Measurements from ENCODE around the gene BICC1. TPM values are rescaled to one million over a fixed set of nuclear protein-coding genes. Genes with fewer than 3 reads are reported as not detected.

The BICC1 gene
- total and polyA plus RNA-seq, 2 donors (not counting 1 experiment from before 2014, with no cell fraction given) = not detected

DNA sequence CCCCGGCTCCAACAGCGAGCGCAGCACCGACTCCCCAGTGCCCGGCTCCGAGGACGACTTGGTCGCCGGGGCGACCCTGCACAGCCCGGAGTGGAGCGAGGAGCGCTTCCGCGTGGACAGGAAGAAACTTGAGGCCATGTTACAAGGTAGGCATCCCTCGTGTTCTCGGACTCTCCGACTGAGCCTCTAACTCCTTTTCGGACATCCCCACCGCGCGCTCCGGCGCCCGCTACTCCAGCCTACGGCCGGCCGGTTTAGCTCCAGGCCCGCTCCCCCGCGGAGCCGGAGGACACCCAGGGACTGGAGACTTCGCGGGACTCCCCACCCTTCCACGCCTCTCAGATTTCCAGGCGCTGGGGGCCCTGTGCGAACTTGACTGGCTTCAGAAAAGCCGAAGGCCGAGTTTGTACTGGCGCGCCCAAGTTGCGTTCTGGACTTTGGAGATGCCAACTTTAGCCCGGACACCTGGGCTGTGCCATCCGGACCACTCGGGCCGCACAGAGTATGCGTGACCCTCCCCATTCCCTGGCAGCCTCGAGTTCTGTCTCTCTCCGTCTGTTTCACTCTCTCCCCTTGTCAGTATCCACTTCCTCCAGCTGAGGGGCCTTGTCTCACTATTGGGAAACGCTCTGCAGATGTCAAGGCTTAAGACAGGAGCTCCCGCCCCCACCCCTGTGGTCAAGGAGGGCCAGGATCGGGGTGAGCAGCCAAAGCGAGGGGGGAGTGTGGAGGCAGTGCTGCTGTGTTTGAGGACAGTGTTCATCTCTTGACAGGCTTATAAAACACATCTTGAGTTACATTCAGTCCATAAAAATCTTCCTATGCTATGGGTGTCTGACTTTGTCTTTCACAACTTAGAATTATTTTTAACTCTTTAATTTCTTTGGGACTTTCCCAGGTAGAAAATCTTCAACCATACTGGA lies 777 bp downstream of the BICC1 start:
- Mint-ChIP-seq H3K4me1 (peaks cover 13% of the 10 kb centered on the region), H3K9me3 (ENCODE audit: insufficient read depth) (no peaks in the 10 kb centered on the region), H3K4me3 (peak overlapping the region; percentile 76), H3K27me3 (peaks cover 41% of the 10 kb centered on the region), H3K27ac (no peak overlapping the region)
- no peaks in the 10 kb centered on the region for H3K9me3 ChIP-seq (ENCODE audit: control extremely low read depth in 1 of 3, control insufficient read depth in 2 of 3, insufficient read depth in 1 of 3, low read length in 2 of 3)
- peak overlapping the region; percentile 72 for H3K4me2 ChIP-seq (replicated peaks; ENCODE audit: low read depth, low read length, poor library complexity, severe bottlenecking)
- H2AFZ ChIP-seq (ENCODE audit: insufficient read depth, low read depth, low read length, poor library complexity, severe bottlenecking) = peak overlapping the region; percentile 51
- CTCF ChIA-PET = interaction anchor here (1.3 kb wide), 1 partner anchor 17 kb away, joined by 3 read pairs; no protein-coding TSS in a partner anchor
- TF ChIP-seq, protein P1, sequence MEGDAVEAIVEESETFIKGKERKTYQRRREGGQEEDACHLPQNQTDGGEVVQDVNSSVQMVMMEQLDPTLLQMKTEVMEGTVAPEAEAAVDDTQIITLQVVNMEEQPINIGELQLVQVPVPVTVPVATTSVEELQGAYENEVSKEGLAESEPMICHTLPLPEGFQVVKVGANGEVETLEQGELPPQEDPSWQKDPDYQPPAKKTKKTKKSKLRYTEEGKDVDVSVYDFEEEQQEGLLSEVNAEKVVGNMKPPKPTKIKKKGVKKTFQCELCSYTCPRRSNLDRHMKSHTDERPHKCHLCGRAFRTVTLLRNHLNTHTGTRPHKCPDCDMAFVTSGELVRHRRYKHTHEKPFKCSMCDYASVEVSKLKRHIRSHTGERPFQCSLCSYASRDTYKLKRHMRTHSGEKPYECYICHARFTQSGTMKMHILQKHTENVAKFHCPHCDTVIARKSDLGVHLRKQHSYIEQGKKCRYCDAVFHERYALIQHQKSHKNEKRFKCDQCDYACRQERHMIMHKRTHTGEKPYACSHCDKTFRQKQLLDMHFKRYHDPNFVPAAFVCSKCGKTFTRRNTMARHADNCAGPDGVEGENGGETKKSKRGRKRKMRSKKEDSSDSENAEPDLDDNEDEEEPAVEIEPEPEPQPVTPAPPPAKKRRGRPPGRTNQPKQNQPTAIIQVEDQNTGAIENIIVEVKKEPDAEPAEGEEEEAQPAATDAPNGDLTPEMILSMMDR (IDR thresholded peaks at IDR 0.05) = no peak
- TF ChIP-seq EZH2 (IDR thresholded peaks at IDR 0.05; ENCODE audit: borderline replicate concordance, insufficient read depth, low read depth, low read length, poor library complexity, severe bottlenecking) = no peak
- no peaks in the 10 kb centered on the region for H3K79me2 ChIP-seq (ENCODE audit: control insufficient read depth, insufficient read depth, low read length)
- POLR2A ChIA-PET = no interaction called here
- no peaks in the 10 kb centered on the region for H3K36me3 ChIP-seq (replicated peaks in 1 of 2; ENCODE audit: control extremely low read depth in 1 of 2, control insufficient read depth in 1 of 2, extremely low read depth in 1 of 2, insufficient read depth in 2 of 2, low read length in 1 of 2)
- intact Hi-C loops (cut with micrococcal nuclease) = no loop called here
- 1% methylated on average over 51 of the region's 53 CpGs for WGBS (ENCODE audit: insufficient coverage)
- H3K9ac ChIP-seq (ENCODE audit: low read length) = peak overlapping the region; percentile 37
- no peak for ATAC-seq (ENCODE audit: low read depth)
- no peaks in the 10 kb centered on the region for H4K20me1 ChIP-seq (ENCODE audit: control insufficient read depth, insufficient read depth, low read length, poor library complexity, severe bottlenecking)
- no peak overlapping the region for H3K27ac ChIP-seq (ENCODE audit: low read length in 2 of 2)
- peaks cover 0 to 30% (median 28%) of the 10 kb centered on the region in 4 experiments for H3K27me3 ChIP-seq (replicated peaks in 1 of 4; ENCODE audit: control extremely low read depth in 1 of 4, control insufficient read depth in 3 of 4, insufficient read depth in 4 of 4, low read length in 3 of 4)
- H3K4me3 ChIP-seq (ENCODE audit: control extremely low read depth in 1 of 5, extremely low read depth in 1 of 5, insufficient read depth in 1 of 5, low read depth in 2 of 5, low read length in 4 of 5) = peak overlapping the region in 4 of 5 experiments; percentile 9 to 38 (median 27)
- H3K4me1 ChIP-seq (ENCODE audit: control insufficient read depth in 2 of 2, insufficient read depth in 2 of 2, low read length in 2 of 2) = peaks cover 11 to 14% of the 10 kb centered on the region in 2 donors
- peak; percentile 2 for DNase-seq

All from B cell (primary cell).